ENCODE measurements around the gene CCAR1. TPM values are rescaled to one million over a fixed set of nuclear protein-coding genes. Genes with fewer than 3 reads are reported as not detected.
"Not testable (repeated sequence)": the region's sequence is repeated elsewhere in the genome, so short reads cannot be mapped to it uniquely, and the experiment has no call there.

CCAR1 gene
- total RNA-seq, 2 experiments from 2014 or later, result 86.7 to 111 TPM

GRCh38 chr10:68840650-68841049 lies 119.6 kb downstream of the CCAR1 start:
- H3K27me3 Mint-ChIP-seq; H3K36me3 Mint-ChIP-seq (ENCODE audit: low read depth); H3K4me1 Mint-ChIP-seq; DNase-seq; H3K4me3 Mint-ChIP-seq; H3K27ac Mint-ChIP-seq; CTCF ChIA-PET; H3K9me3 Mint-ChIP-seq; POLR2A ChIA-PET: not testable (repeated sequence)

Small RNA genes lying within 50 kb of the gene (microRNA-seq; reads per million reads assigned to microRNA genes)
- gene MIR1254-1 (ENCODE audit: borderline microRNAs expressed, borderline replicate concordance), result not detected

Other genes with a start within 250 kb of the CCAR1 start
- 10 to 100 TPM; 28.4 to 30.3 TPM for gene DNA2, start 249.3 kb upstream of the CCAR1 start, total RNA-seq
- gene SLC25A16, start 193.7 kb upstream of the CCAR1 start, total RNA-seq, result 10 to 100 TPM; 19.8 to 26.4 TPM
- gene TET1, start 160.9 kb upstream of the CCAR1 start, total RNA-seq, result 1 to 10 TPM; 3.0 to 3.7 TPM
- gene STOX1, start 106.3 kb downstream of the CCAR1 start, total RNA-seq, result 1 to 10 TPM; 1.1 to 1.5 TPM
- 10 to 100 TPM; 44.6 to 48.6 TPM for gene DDX50, start 180.1 kb downstream of the CCAR1 start, total RNA-seq
- 10 to 100 TPM; 81.6 to 92.4 TPM for gene DDX21, start 234.9 kb downstream of the CCAR1 start, total RNA-seq

All from activated CD4-positive, alpha-beta T cell treated with anti-CD3 and anti-CD28 coated beads, Interleukin-2, amount 10 ng/mL, durations not matched to agents 7 days and 5 days (primary cell).